HCT116 (cell line): ENCODE data around the gene IAH1. TPM values are rescaled to one million over a fixed set of nuclear protein-coding genes. Genes with fewer than 3 reads are reported as not detected.

Experiments used
- ATAC-seq: fragments of 200-7000 bp; cut with Tn5 transposase; 2 replicates; pipeline ENCODE4 v1.9.1; 2020; ENCODE audit warnings: mild to moderate bottlenecking, moderate library complexity
- BruUV-seq: library from RNA; stranded (reverse); fragments of 400-500 nt; replicated peaks from 2 replicates; lab custom pipeline; 2021; lab: Mats Ljungman, UMichigan
- CTCF ChIA-PET: fragments of 300-600 bp; sonication (Branson Sonifier 250); formaldehyde crosslinking; loops from one replicate; lab custom pipeline; 2021; ENCODE audit warnings: antibody characterized with exemption; lab: Charles Lee
- POLR2A ChIA-PET: fragments of 300-600, 350-600 bp; sonication (Branson Sonifier 250); formaldehyde crosslinking; loops from one replicate; lab custom pipeline; 2021; ENCODE audit warnings: antibody characterized with exemption; lab: Charles Lee
- RAD21 ChIA-PET, 2 experiments: fragments of 300-600 bp; sonication (Branson Sonifier 250); formaldehyde crosslinking; loops; one replicate each; lab custom pipeline; 2023; ENCODE audit warnings: low total read pairs in 2 of 2; ENCODE audit not compliant: uncharacterized antibody in 2 of 2, unreplicated experiment in 2 of 2, low non-redundant PET in 1 of 2; lab: Charles Lee
- DNase-seq: peaks from one replicate; pipeline ENCODE4 v3.0.0-alpha.2; 2010; ENCODE audit warnings: low read depth, low spot score
- H2AFZ ChIP-seq: fragments of 200-600 bp; shearing (Covaris generic), sonication (generic); 2 replicates; pipeline ENCODE4 v1.6.1; 2017; ENCODE audit warnings: low read depth, mixed run types, mixed read lengths, antibody characterized with exemption, low read length; ENCODE audit not compliant: poor library complexity, severe bottlenecking
- H3K27ac ChIP-seq: 2 replicates; pipeline ENCODE4 v1.5.1; 2012; ENCODE audit warnings: low read depth, low read length
- H3K27me3 ChIP-seq: fragments of 200-600 bp; sonication (generic); 2 replicates; pipeline ENCODE4 v1.6.1; 2016; ENCODE audit warnings: mixed run types, low read length, mixed read lengths; ENCODE audit not compliant: insufficient read depth
- H3K36me3 ChIP-seq, 2 experiments: fragments of 200-500 bp in 1 of 2; fragments of 200-600 bp in 1 of 2; sonication (Bioruptor generic) in 1 of 2; sonication (generic) in 1 of 2; 2 replicates each; pipeline versions ENCODE4 v1.5.1 to v1.6.1; 2014 to 2016; ENCODE audit warnings: low read length in 2 of 2, inconsistent platforms in 1 of 2, mixed read lengths in 1 of 2, mixed run types in 1 of 2; ENCODE audit not compliant: insufficient read depth in 2 of 2, control insufficient read depth in 1 of 2
- H3K4me1 ChIP-seq, 2 experiments: fragments of 200-600 bp in 1 of 2; sonication (generic) in 1 of 2; 2 replicates each; pipeline versions ENCODE4 v1.5.1 to v1.6.1; 2012 to 2017; ENCODE audit warnings: low read length in 2 of 2, inconsistent platforms in 1 of 2, mild to moderate bottlenecking in 1 of 2, mixed read lengths in 1 of 2, mixed run types in 1 of 2, moderate library complexity in 1 of 2; ENCODE audit not compliant: insufficient read depth in 2 of 2, control insufficient read depth in 1 of 2
- H3K4me2 ChIP-seq: fragments of 200-600 bp; sonication (generic); 2 replicates; pipeline ENCODE4 v1.6.1; 2017; ENCODE audit warnings: mixed run types, low read length, mixed read lengths
- H3K4me3 ChIP-seq, 2 experiments: fragments of 200-600 bp in 1 of 2; sonication (generic) in 1 of 2; replicated peaks in 1 of 2; 2 replicates each; pipeline ENCODE4 v1.5.1; 2011 to 2016; ENCODE audit warnings: low read length in 2 of 2, control low read depth in 1 of 2, low read depth in 1 of 2, mild to moderate bottlenecking in 1 of 2, mixed read lengths in 1 of 2, mixed run types in 1 of 2
- H3K79me2 ChIP-seq: fragments of 200-600 bp; sonication (generic); 2 replicates; pipeline ENCODE4 v1.6.1; 2017; ENCODE audit warnings: mild to moderate bottlenecking, mixed run types, low read length, moderate library complexity, mixed read lengths; ENCODE audit not compliant: insufficient read depth
- H3K9ac ChIP-seq: fragments of 200-600 bp; sonication (generic); 2 replicates; pipeline ENCODE4 v1.6.1; 2016; ENCODE audit warnings: low read length, mixed read lengths
- H3K9me2 ChIP-seq: fragments of 200-600 bp; sonication (generic), shearing (Covaris generic); 2 replicates; pipeline ENCODE4 v1.6.1; 2017; ENCODE audit warnings: mixed run types, mild to moderate bottlenecking, moderate library complexity; ENCODE audit not compliant: insufficient read depth
- H3K9me3 ChIP-seq, 2 experiments: fragments of 200-500 bp in 1 of 2; fragments of 200-600 bp in 1 of 2; sonication (Bioruptor generic) in 1 of 2; sonication (generic) in 1 of 2; 2 replicates each; pipeline ENCODE4 v1.6.1; 2014 to 2017; ENCODE audit warnings: low read length in 2 of 2, mixed read lengths in 2 of 2, inconsistent platforms in 1 of 2, low read depth in 1 of 2, mild to moderate bottlenecking in 1 of 2, mixed run types in 1 of 2, moderate library complexity in 1 of 2; ENCODE audit not compliant: control insufficient read depth in 1 of 2, insufficient read depth in 1 of 2
- H4K20me1 ChIP-seq: fragments of 200-600 bp; sonication (generic), shearing (Covaris generic); 2 replicates; pipeline ENCODE4 v1.6.1; 2017; ENCODE audit warnings: mixed run types, mild to moderate bottlenecking, moderate library complexity; ENCODE audit not compliant: insufficient read depth
- CBX3 ChIP-seq: IDR thresholded peaks from 2 replicates; pipeline ENCODE4 v1.6.1; 2012; ENCODE audit warnings: low read depth
- CEBPB ChIP-seq: IDR thresholded peaks from 2 replicates; pipeline ENCODE4 v1.6.1; 2012; ENCODE audit warnings: low read depth
- CTCF ChIP-seq, 3 experiments: fragments of 200-600 bp in 1 of 3; sonication (generic) in 1 of 3; IDR thresholded peaks in 2 of 3; conservative IDR thresholded peaks in 1 of 3; 2 replicates each; pipeline ENCODE4 v1.5.1; 2012 to 2017; ENCODE audit warnings: low read depth in 2 of 3, low read length in 2 of 3, antibody characterized with exemption in 1 of 3, borderline replicate concordance in 1 of 3, control low read depth in 1 of 3, mild to moderate bottlenecking in 1 of 3, mixed read lengths in 1 of 3, mixed run types in 1 of 3, moderate library complexity in 1 of 3; ENCODE audit not compliant: insufficient read depth in 1 of 3
- EGR1 ChIP-seq: IDR thresholded peaks from 2 replicates; pipeline ENCODE4 v1.6.1; 2012; ENCODE audit warnings: low read depth
- EZH2 ChIP-seq: fragments of 200-600 bp; sonication (generic); IDR thresholded peaks from 2 replicates; pipeline ENCODE4 v1.6.1; 2017; ENCODE audit warnings: antibody characterized with exemption, mixed run types
- EZH2phosphoT487 ChIP-seq: fragments of 200-600 bp; IDR thresholded peaks from 2 replicates; pipeline ENCODE4 v1.6.1; 2018; ENCODE audit warnings: antibody characterized with exemption, borderline replicate concordance
- FOSL1 ChIP-seq: IDR thresholded peaks from 2 replicates; pipeline ENCODE4 v1.6.1; 2012; ENCODE audit warnings: low read depth
- JUND ChIP-seq: IDR thresholded peaks from 2 replicates; pipeline ENCODE4 v1.6.1; 2012
- MAX ChIP-seq: IDR thresholded peaks from 2 replicates; pipeline ENCODE4 v1.6.1; 2012
- POLR2AphosphoS5 ChIP-seq: IDR thresholded peaks from 2 replicates; pipeline ENCODE4 v1.6.1; 2011; ENCODE audit warnings: mild to moderate bottlenecking, low read depth, low read length, moderate library complexity
- REST ChIP-seq: IDR thresholded peaks from 2 replicates; pipeline ENCODE4 v1.6.1; 2012; ENCODE audit warnings: low read depth
- SIN3A ChIP-seq: IDR thresholded peaks from 2 replicates; pipeline ENCODE4 v1.6.1; 2012; ENCODE audit warnings: low read depth
- SP1 ChIP-seq: IDR thresholded peaks from 2 replicates; pipeline ENCODE4 v1.6.1; 2012; ENCODE audit warnings: low read depth
- SRF ChIP-seq: IDR thresholded peaks from 2 replicates; pipeline ENCODE4 v1.6.1; 2012; ENCODE audit warnings: low read depth
- YY1 ChIP-seq: IDR thresholded peaks from 2 replicates; pipeline ENCODE4 v1.6.1; 2011; ENCODE audit warnings: low read length, low read depth, moderate library complexity, mild to moderate bottlenecking; ENCODE audit not compliant: insufficient replicate concordance; ENCODE audit errors: extremely low read depth
- ZFX ChIP-seq: fragments of 450-650 bp; IDR thresholded peaks from 2 replicates; pipeline ENCODE4 v1.6.1; 2017
- ZNF274 ChIP-seq: fragments of 200-500 bp; sonication (Bioruptor generic); IDR thresholded peaks from 2 replicates; pipeline ENCODE4 v1.6.1; 2014; ENCODE audit warnings: mild to moderate bottlenecking, low read depth, low read length, inconsistent platforms
- intact Hi-C: fragments of 100-400 bp; cut with micrococcal nuclease; formaldehyde crosslinking; loops from 2 replicates; pipeline ENCODE4 v1.10.0; 2022
- total RNA-seq: library from RNA; stranded (reverse); gene quantifications from one replicate; pipeline ENCODE4 v1.2.1, GENCODE V29; 2021; ENCODE audit not compliant: unreplicated experiment
- TF ChIP-seq, protein P1 (sequence below): IDR thresholded peaks from 2 replicates; pipeline ENCODE4 v1.6.1; 2011; ENCODE audit warnings: mild to moderate bottlenecking, low read length, moderate library complexity; ENCODE audit not compliant: insufficient replicate concordance; ENCODE audit errors: extremely low read depth

The IAH1 gene
- total RNA-seq, 1 experiment from 2014 or later, result 35.1 TPM

DNA sequence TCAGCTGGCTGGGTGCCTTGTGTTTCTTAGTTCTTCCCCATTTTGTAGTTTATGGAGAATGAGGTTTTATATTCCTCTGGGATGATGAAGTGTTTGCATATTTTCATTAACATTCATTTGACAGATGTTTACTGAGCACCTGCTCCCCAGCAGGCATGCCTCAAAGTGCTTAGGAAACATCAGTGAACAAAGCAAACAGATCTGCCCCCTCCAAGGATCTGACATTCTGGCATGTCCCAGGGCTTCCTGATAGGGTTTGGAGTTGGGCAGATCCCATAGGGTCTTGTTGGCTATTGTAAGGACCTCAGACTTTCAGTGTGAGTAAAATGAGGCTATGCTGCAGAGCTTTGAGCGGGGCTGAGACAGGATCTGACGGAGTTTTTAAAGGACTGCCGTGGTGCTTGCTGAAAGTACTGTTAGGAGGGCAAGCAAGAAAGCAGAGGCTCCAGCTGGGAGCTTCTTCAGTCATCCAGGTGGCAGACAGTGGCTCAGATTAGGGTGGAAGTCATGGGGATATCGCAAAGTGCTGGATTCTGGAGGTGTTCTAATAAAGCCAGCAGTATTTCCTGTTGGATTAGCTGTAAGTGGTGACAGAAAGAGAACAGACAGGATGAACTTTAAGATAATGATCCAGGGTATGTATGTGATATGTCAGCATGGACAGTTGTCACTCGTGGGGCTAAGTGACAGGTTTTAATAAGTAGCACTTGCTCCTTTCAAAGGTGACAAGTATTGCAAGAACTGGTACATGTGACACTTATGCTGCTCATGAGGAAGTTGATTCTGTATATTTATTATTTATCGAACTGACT lies 11.3 kb upstream of the IAH1 start:
- intact Hi-C loops, result no loop called here
- no peak for ATAC-seq
- Histone ChIP-seq H3K36me3 (peaks cover 12 to 22% of the 10 kb centered on the region in 2 experiments; a peak in 3 of 4 replicates), H3K4me1 (no peaks in the 10 kb centered on the region), H2AFZ (no peak overlapping the region), H4K20me1 (no peaks in the 10 kb centered on the region)
- TF ChIP-seq SP1 (no peak), EZH2 (no peak), EGR1 (no peak), CBX3 (no peak), MAX (no peak), REST (no peak), CEBPB (no peak), FOSL1 (no peak), POLR2AphosphoS5 (no peak), ZFX (no peak), YY1 (no peak), JUND (no peak), CTCF (IDR thresholded peaks at IDR 0.05 in 2 of 3, conservative IDR thresholded peaks at IDR 0.05 in 1 of 3; ENCODE audit: borderline replicate concordance in 1 of 3, insufficient read depth in 1 of 3, low read depth in 2 of 3, low read length in 2 of 3) (no peak), SIN3A (no peak), SRF (no peak), ZNF274 (no peak), EZH2phosphoT487 (no peak)
- TF ChIP-seq, protein P1, sequence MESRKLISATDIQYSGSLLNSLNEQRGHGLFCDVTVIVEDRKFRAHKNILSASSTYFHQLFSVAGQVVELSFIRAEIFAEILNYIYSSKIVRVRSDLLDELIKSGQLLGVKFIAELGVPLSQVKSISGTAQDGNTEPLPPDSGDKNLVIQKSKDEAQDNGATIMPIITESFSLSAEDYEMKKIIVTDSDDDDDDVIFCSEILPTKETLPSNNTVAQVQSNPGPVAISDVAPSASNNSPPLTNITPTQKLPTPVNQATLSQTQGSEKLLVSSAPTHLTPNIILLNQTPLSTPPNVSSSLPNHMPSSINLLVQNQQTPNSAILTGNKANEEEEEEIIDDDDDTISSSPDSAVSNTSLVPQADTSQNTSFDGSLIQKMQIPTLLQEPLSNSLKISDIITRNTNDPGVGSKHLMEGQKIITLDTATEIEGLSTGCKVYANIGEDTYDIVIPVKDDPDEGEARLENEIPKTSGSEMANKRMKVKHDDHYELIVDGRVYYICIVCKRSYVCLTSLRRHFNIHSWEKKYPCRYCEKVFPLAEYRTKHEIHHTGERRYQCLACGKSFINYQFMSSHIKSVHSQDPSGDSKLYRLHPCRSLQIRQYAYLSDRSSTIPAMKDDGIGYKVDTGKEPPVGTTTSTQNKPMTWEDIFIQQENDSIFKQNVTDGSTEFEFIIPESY, result no peak
- TF ChIP-seq, all 23 proteins: peak for 0
- no TSS peak for BruUV-seq
- no peaks in the 10 kb centered on the region for H3K79me2 ChIP-seq
- RAD21 ChIA-PET, result no interaction called here
- H3K9me3 ChIP-seq, result no peaks in the 10 kb centered on the region
- no peak overlapping the region for H3K4me3 ChIP-seq
- no peak overlapping the region for H3K4me2 ChIP-seq
- CTCF ChIA-PET, result no interaction called here
- H3K27ac ChIP-seq, result no peak overlapping the region
- H3K9me2 ChIP-seq, result no peaks in the 10 kb centered on the region
- H3K27me3 ChIP-seq, result no peaks in the 10 kb centered on the region
- DNase-seq, result no peak
- no peak overlapping the region for H3K9ac ChIP-seq
- POLR2A ChIA-PET, result no interaction called here
